Measurements from ENCODE around the gene IER5L. TPM values are rescaled to one million over a fixed set of nuclear protein-coding genes. Genes with fewer than 3 reads are reported as not detected.

The IER5L gene
- polyA plus RNA-seq, 1 of the 3 experiments (the other 2 are of a cell fraction), result 16.2 TPM

DNA sequence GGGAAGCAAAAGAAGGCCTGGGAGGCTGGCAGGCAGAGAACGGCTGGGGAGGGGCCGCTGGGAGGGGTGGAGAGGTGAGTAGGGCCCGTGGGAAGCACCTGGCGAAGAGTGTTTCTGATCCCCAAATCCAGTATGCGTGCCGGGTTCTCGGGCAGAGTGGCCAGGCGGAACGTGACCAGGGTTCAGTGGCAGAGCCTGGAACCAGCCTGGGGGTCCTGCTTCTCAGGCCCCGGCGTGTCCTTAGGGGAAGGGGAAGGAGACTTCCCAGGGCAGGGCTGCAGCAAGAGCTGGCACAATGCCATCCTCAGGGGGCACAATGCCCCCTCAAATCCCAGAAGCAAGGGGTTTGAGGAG, 25.5 kb upstream of the IER5L start:
- no peaks in the 10 kb centered on the region for H3K36me3 ChIP-seq (replicated peaks in 1 of 2; ENCODE audit: control insufficient read depth in 1 of 2, insufficient read depth in 2 of 2, low read length in 1 of 2)
- H3K4me2 ChIP-seq, result peak overlapping the region; percentile 77; the same call in 1 of the 2 replicates
- H2AFZ ChIP-seq (ENCODE audit: low read depth), result peak overlapping the region; percentile 77; the same call in 1 of the 2 replicates
- peaks cover 3% of the 10 kb centered on the region for H3F3A ChIP-seq (replicated peaks; ENCODE audit: insufficient read depth)
- ChIA-PET POLR2A (interaction anchor here (1.4 kb wide), 1 partner anchor 26 kb away, joined by 6 read pairs; the partner anchor contains the start of gene IER5L), CTCF (no interaction called here)
- DNase-seq, result no peak
- no peaks in the 10 kb centered on the region for H3K9me3 ChIP-seq
- no peaks in the 10 kb centered on the region for H3K27me3 ChIP-seq (ENCODE audit: insufficient read depth)
- H3K9ac ChIP-seq, result no peak overlapping the region
- H3K9me2 ChIP-seq, result no peaks in the 10 kb centered on the region
- no peaks in the 10 kb centered on the region for H3K79me2 ChIP-seq (ENCODE audit: insufficient read depth)
- no peaks in the 10 kb centered on the region for H4K20me1 ChIP-seq (ENCODE audit: insufficient read depth)
- WGBS (ENCODE audit: low lambda C conversion rate), result 77% methylated on average over 7 of the region's 11 CpGs
- TF ChIP-seq, protein P1, sequence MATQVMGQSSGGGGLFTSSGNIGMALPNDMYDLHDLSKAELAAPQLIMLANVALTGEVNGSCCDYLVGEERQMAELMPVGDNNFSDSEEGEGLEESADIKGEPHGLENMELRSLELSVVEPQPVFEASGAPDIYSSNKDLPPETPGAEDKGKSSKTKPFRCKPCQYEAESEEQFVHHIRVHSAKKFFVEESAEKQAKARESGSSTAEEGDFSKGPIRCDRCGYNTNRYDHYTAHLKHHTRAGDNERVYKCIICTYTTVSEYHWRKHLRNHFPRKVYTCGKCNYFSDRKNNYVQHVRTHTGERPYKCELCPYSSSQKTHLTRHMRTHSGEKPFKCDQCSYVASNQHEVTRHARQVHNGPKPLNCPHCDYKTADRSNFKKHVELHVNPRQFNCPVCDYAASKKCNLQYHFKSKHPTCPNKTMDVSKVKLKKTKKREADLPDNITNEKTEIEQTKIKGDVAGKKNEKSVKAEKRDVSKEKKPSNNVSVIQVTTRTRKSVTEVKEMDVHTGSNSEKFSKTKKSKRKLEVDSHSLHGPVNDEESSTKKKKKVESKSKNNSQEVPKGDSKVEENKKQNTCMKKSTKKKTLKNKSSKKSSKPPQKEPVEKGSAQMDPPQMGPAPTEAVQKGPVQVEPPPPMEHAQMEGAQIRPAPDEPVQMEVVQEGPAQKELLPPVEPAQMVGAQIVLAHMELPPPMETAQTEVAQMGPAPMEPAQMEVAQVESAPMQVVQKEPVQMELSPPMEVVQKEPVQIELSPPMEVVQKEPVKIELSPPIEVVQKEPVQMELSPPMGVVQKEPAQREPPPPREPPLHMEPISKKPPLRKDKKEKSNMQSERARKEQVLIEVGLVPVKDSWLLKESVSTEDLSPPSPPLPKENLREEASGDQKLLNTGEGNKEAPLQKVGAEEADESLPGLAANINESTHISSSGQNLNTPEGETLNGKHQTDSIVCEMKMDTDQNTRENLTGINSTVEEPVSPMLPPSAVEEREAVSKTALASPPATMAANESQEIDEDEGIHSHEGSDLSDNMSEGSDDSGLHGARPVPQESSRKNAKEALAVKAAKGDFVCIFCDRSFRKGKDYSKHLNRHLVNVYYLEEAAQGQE (IDR thresholded peaks at IDR 0.05; ENCODE audit: low read depth, low read length), result no peak
- TF ChIP-seq GATA2 (CRISPR knock-in tag; IDR thresholded peaks at IDR 0.05) (no peak), JUND (IDR thresholded peaks at IDR 0.05) (no peak), NRF1 (IDR thresholded peaks at IDR 0.05; ENCODE audit: low read depth, low read length) (no peak), POLR2AphosphoS5 (IDR thresholded peaks at IDR 0.05; ENCODE audit: low read depth, low read length) (no peak), SIN3A (IDR thresholded peaks at IDR 0.05; ENCODE audit: borderline replicate concordance, low read depth, low read length) (no peak), NFIC (IDR thresholded peaks at IDR 0.05; ENCODE audit: borderline replicate concordance) (no peak), RCOR1 (IDR thresholded peaks at IDR 0.05; ENCODE audit: low read length) (no peak), TCF12 (IDR thresholded peaks at IDR 0.05) (no peak), CHD2 (IDR thresholded peaks at IDR 0.05; ENCODE audit: low read length, partially characterized antibody) (no peak), TAF1 (IDR thresholded peaks at IDR 0.05; ENCODE audit: borderline replicate concordance, low read depth, low read length) (no peak), SMC3 (IDR thresholded peaks at IDR 0.05; ENCODE audit: low read depth, low read length) (no peak), RFX5 (IDR thresholded peaks at IDR 0.05; ENCODE audit: low read length) (no peak), ELF1 (IDR thresholded peaks at IDR 0.05) (no peak), MXI1 (IDR thresholded peaks at IDR 0.05; ENCODE audit: low read depth, low read length) (no peak), GABPA (IDR thresholded peaks at IDR 0.05; ENCODE audit: low read depth) (no peak)
- TF ChIP-seq, protein P2, sequence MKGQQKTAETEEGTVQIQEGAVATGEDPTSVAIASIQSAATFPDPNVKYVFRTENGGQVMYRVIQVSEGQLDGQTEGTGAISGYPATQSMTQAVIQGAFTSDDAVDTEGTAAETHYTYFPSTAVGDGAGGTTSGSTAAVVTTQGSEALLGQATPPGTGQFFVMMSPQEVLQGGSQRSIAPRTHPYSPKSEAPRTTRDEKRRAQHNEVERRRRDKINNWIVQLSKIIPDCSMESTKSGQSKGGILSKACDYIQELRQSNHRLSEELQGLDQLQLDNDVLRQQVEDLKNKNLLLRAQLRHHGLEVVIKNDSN (IDR thresholded peaks at IDR 0.05; ENCODE audit: borderline replicate concordance, low read depth), result no peak
- TF ChIP-seq, protein P3, sequence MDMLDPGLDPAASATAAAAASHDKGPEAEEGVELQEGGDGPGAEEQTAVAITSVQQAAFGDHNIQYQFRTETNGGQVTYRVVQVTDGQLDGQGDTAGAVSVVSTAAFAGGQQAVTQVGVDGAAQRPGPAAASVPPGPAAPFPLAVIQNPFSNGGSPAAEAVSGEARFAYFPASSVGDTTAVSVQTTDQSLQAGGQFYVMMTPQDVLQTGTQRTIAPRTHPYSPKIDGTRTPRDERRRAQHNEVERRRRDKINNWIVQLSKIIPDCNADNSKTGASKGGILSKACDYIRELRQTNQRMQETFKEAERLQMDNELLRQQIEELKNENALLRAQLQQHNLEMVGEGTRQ (IDR thresholded peaks at IDR 0.05; ENCODE audit: borderline replicate concordance, low read depth, low read length), result no peak
- TF ChIP-seq, protein P4, sequence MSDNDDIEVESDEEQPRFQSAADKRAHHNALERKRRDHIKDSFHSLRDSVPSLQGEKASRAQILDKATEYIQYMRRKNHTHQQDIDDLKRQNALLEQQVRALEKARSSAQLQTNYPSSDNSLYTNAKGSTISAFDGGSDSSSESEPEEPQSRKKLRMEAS (IDR thresholded peaks at IDR 0.05; ENCODE audit: low read depth), result no peak
- TF ChIP-seq, protein P5, sequence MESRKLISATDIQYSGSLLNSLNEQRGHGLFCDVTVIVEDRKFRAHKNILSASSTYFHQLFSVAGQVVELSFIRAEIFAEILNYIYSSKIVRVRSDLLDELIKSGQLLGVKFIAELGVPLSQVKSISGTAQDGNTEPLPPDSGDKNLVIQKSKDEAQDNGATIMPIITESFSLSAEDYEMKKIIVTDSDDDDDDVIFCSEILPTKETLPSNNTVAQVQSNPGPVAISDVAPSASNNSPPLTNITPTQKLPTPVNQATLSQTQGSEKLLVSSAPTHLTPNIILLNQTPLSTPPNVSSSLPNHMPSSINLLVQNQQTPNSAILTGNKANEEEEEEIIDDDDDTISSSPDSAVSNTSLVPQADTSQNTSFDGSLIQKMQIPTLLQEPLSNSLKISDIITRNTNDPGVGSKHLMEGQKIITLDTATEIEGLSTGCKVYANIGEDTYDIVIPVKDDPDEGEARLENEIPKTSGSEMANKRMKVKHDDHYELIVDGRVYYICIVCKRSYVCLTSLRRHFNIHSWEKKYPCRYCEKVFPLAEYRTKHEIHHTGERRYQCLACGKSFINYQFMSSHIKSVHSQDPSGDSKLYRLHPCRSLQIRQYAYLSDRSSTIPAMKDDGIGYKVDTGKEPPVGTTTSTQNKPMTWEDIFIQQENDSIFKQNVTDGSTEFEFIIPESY (IDR thresholded peaks at IDR 0.05; ENCODE audit: borderline replicate concordance, low read depth), result no peak
- H3K27ac ChIP-seq (ENCODE audit: low read depth in 2 of 2, low read length in 1 of 2), result no peak overlapping the region; a peak in 1 of 4 replicates
- H3K4me1 ChIP-seq (ENCODE audit: control insufficient read depth in 1 of 2, insufficient read depth in 2 of 2, low read depth in 1 of 2, low read length in 1 of 2), result peaks cover 0 to 11% of the 10 kb centered on the region in 2 experiments; a peak in 1 of 4 replicates
- H3K4me3 ChIP-seq (ENCODE audit: low read depth in 2 of 2, low read length in 1 of 2), result no peak overlapping the region

Data from SK-N-SH (cell line).